Measurements from ENCODE around the gene GNAL.

DNA sequence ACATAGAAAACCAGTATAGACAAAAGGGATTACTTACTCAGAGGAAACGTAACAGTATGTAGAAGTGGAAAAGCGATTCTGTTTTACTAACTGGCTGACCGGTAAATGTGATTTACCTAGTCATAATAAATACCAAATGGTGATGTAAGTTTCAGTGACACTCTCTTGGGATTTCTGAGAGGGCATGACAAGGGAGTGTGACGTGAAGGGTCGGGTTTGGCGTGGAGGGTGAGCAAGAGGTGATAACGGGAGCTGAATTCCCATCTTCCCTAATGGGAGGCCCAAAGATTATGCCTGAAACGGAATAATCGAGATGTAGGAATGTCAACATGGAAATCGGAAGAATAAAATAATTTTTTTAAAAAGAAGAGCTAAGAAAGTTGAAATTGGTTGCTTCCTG lies 12.7 kb upstream of the GNAL start:
- TF ChIP-seq EP300 (IDR thresholded peaks at IDR 0.05): no peak
- TF ChIP-seq, protein P1, sequence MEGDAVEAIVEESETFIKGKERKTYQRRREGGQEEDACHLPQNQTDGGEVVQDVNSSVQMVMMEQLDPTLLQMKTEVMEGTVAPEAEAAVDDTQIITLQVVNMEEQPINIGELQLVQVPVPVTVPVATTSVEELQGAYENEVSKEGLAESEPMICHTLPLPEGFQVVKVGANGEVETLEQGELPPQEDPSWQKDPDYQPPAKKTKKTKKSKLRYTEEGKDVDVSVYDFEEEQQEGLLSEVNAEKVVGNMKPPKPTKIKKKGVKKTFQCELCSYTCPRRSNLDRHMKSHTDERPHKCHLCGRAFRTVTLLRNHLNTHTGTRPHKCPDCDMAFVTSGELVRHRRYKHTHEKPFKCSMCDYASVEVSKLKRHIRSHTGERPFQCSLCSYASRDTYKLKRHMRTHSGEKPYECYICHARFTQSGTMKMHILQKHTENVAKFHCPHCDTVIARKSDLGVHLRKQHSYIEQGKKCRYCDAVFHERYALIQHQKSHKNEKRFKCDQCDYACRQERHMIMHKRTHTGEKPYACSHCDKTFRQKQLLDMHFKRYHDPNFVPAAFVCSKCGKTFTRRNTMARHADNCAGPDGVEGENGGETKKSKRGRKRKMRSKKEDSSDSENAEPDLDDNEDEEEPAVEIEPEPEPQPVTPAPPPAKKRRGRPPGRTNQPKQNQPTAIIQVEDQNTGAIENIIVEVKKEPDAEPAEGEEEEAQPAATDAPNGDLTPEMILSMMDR (IDR thresholded peaks at IDR 0.05): no peak
- TF ChIP-seq POLR2A (IDR thresholded peaks at IDR 0.05): no peak
